Mammary epithelial cell (primary cell): Measurements from ENCODE around the gene ATN1.
"Not testable (repeated sequence)": the region's sequence is repeated elsewhere in the genome, so short reads cannot be mapped to it uniquely, and the experiment has no call there.

Source experiments
- EZH2 ChIP-seq: IDR thresholded peaks from 2 replicates; pipeline ENCODE4 v1.6.1; 2012; ENCODE audit warnings: low read length, inconsistent platforms, borderline replicate concordance
- TF ChIP-seq, protein P1 (sequence below), 2 donors: IDR thresholded peaks in 1 of 2; conservative IDR thresholded peaks in 1 of 2; 2 replicates each; pipeline ENCODE4 v1.5.1; 2011 to 2012; ENCODE audit warnings: inconsistent platforms in 2 of 2, low read length in 2 of 2, mild to moderate bottlenecking in 2 of 2, control low read depth in 1 of 2, low read depth in 1 of 2; ENCODE audit not compliant: insufficient read depth in 1 of 2; ENCODE audit errors: extremely low read depth in 1 of 2

DNA sequence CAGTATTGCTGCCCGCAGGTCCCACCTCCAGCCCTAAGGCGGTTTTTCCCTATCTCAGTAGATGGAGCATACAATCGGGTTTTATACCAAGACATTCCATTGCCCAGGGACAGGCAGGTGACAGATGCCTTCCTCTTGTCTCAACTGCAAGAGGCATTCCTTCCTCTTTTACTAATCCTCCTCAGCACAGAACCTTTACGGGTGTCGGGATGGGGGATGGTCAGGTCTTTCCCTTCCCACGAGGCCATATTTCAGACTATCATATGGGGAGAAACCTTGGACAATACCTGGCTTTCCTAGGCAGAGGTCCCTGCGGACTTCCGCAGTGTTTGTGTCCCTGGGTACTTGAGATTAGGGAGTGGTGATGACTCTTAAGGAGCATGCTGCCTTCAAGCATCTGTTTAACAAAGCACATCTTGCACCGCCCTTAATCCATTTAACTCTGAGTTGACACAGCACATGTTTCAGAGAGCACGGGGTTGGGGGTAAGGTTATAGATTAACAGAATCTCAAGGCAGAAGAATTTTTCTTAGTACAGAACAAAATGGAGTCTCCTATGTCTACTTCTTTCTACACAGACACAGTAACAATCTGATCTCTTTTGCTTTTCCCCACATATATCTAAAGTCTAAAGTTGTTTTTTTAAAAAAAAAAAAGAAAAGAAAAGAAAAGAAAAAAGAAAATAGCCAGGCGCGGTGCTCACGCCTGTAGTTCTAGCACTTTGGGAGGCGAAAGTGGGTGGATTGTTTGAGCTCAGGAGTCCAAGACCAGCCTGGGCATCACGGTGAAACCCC lies 41.4 kb upstream of the ATN1 start:
- TF ChIP-seq, protein P1, sequence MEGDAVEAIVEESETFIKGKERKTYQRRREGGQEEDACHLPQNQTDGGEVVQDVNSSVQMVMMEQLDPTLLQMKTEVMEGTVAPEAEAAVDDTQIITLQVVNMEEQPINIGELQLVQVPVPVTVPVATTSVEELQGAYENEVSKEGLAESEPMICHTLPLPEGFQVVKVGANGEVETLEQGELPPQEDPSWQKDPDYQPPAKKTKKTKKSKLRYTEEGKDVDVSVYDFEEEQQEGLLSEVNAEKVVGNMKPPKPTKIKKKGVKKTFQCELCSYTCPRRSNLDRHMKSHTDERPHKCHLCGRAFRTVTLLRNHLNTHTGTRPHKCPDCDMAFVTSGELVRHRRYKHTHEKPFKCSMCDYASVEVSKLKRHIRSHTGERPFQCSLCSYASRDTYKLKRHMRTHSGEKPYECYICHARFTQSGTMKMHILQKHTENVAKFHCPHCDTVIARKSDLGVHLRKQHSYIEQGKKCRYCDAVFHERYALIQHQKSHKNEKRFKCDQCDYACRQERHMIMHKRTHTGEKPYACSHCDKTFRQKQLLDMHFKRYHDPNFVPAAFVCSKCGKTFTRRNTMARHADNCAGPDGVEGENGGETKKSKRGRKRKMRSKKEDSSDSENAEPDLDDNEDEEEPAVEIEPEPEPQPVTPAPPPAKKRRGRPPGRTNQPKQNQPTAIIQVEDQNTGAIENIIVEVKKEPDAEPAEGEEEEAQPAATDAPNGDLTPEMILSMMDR (conservative IDR thresholded peaks at IDR 0.05 in 1 of 2, IDR thresholded peaks at IDR 0.05 in 1 of 2; ENCODE audit: extremely low read depth in 1 of 2, insufficient read depth in 1 of 2, low read depth in 1 of 2, low read length in 2 of 2), result not testable (repeated sequence)
- TF ChIP-seq EZH2, result not testable (repeated sequence)
